Fibroblast of peridontal ligament (primary cell): Measurements from ENCODE around the gene SUPT20H.
A peak's percentile ranks its signal among the peaks of the same experiment; 100 is the strongest.

Source experiments
- DNase-seq: peaks from one replicate; pipeline ENCODE4 v3.0.0-alpha.2; 2010; ENCODE audit errors: extremely low read depth

Gene SUPT20H

DNA sequence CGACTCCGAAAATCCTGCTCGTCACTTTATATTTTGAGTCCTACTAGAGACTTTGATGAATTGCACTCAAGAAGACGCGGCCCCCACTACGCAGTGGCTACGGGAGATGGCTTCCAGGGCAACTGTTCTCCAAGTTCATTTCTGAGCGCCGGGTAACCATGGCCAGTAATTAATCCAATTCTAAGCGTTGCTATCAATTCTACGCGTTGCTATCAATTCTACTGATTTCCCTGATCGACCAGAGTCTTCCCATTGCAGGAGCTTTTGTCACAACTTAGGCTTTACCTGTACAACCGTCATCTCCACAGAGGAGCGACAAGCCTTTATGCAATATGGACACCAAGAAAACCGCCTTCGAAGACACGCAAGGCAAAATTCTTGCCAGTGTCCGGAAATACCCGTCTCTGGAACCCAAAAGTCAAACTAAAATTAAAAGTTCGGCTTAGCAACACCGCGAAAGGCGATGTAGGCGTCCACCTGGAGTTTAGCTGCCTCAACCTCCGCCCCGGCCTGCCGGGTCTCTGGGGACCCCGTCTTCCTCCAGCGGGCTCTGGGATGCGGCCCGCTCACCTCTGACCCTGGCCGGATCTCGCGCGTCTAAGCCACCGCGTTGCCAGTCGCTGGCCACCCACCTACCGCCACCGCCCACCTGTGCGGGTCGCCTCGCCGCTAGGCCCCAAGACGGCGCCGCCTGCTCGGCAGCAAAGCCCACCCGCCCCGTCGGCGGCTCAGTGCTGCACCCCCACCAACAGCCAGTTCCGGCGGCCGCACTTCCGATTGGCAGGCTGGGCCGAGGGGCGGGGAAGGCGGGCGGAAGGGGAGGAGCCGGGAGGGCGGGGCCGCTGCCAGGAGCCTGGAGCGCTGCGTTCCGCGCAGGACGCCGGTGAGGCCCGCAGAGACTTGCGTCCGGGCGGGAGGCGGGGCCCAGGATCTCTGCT lies at the start of gene SUPT20H:
TSS of gene SUPT20H (minus strand) at position 779 of the 938 bp plus-strand sequence. CDS start 8,198 bp downstream, outside the sequence.
- peak; percentile 77 for DNase-seq

DNA sequence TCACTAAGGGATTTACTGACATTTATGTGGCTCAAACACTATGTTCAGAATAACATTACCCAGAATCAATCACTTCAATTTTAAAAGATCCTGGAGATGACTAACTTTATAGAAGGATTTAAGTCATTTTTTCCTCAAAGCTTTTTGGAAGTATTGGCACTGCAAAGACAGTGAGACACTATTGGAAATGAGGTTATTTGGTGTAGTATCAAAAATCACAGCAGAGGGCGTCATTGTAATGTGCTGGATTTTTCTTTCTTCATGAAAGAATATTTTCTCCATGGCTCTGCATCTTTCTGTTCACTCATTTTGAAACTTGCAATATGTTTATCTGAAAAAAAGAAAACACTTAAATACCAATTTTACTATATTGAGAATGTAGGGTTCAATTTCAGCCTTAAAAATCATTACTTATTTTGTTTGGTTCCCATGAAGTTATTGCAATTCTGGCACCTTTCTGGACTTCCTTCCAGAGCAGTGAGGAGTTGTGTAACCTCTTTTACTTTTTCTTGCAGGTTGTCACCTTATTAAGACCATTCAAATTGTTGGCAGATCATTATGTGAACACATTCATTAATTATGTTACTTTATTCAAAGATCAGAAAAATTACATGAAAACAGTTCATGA lies 49.7 kb upstream of the SUPT20H start:
- peak; percentile 88 for DNase-seq

DNA sequence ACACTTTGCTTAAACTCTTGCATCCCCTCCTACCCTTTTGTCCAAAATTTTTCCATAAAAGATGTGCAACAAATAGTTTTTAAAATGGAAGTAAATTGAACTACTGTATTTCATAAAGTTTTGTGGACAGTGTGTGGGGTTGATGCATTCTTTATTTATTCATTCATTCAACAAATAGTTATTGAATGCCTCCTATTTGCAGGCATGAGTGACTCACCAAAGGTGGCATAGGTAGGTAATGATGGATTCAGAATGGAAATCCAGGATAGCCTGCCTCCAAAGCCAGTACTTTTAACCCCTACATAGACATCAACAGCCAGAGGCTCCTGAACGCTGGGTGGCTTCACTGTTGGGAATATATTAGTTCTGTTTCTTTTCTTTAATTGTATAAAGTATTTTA lies 48.4 kb upstream of the SUPT20H start:
- DNase-seq = no peak

DNA sequence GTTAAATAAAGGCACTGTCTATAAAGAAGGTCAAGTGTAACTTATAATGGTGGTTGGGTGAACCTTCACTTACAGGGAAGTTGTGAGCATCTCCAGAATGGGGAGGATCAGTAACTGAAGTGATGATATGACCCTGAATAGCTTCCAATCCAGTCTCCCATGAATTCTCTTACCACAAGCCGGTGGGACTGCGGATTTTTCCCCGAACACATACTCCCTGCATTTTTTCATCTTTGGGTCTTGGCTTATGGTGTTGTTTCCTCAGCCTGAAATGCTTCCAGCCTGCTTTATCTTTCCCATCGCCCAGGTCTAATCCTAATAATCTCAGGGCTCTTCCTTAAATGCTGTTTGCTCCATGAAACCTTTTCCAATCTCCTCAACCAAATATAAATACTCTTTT lies 48.0 kb upstream of the SUPT20H start:
- DNase-seq = no peak

DNA sequence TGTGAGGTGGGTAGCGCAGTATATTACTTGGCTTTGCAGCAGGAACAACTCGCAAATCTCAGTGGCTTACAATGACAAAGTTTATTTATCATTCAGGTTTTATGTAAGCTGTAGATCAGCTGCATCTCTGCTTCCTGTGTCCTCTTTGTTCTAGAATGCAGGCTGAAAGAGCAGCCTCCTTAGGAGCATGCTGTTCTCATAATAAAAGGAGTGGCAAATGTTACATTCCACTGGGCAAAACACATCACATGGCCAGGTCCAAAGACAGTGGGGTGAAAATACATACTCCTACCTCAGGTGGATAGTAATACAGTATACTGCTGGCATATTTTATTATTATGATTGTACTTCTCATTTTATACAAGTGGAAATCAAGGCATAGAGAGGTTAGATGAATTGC lies 47.2 kb upstream of the SUPT20H start:
- no peak for DNase-seq

DNA sequence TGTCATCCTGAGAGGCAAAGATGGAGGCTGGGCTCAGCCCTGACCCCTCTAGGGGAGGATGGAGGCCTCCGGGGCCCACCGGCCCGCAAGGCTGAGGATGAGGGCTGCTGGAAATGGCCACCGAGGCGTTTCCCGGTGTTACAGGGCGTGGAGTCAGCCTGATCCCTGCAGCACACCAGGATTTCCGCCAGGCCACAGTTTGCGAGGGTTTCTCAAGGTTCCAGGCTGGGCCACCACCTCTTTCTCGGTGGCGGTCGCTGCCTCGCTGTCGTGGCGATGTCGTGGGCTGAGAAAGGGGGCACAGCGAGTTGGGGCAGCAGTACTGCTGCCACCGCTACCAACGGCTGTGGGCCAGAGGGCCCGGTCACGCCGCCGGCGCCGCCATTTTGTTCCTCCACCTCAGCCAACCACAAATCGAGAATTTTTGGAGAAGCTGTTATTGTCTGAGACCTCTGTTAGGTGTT lies 45.8 kb upstream of the SUPT20H start, which contains the start of gene CSNK1A1L:
TSS of gene CSNK1A1L (minus strand) at position 414 of the 464 bp plus-strand sequence. CDS start at position 6, 408 bp downstream.
- no peak for DNase-seq

DNA sequence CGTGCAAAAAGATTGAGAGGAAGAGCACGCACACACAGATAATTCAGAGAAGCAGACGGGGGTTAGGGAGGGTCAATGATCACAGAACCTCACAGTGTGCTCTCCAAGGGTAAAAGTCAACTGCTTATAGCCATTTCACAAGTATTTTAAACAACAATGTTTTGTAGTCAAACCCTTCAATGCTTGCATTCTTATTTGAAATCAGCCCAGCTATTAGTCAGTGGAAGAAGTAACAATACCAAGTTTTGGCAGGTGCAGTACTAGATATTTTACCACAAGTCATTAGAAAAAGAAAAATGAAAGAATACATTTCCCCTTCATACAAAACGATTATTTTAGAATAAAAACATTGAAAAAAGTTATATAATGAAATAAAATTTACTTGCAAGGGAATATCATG lies 43.4 kb upstream of the SUPT20H start:
- no peak for DNase-seq

DNA sequence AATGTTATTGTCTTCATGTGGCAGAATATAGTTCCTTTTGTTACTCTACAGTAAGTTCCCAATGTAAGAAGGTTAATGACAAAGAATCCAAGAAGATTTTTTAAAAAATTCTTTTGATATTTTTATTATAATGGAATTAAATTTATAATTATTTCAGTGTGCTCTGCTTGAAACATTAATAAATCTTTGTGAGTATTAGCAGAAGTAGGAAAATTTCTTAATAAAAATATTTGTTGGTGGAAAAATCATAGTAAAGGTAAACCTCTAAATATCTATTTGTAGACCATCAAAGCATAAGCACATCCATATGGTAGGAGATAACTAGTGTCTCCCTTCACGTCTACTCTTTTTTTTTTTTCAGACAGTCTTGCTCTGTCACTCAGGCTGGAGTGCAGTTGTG lies 41.7 kb upstream of the SUPT20H start:
- DNase-seq = no peak

DNA sequence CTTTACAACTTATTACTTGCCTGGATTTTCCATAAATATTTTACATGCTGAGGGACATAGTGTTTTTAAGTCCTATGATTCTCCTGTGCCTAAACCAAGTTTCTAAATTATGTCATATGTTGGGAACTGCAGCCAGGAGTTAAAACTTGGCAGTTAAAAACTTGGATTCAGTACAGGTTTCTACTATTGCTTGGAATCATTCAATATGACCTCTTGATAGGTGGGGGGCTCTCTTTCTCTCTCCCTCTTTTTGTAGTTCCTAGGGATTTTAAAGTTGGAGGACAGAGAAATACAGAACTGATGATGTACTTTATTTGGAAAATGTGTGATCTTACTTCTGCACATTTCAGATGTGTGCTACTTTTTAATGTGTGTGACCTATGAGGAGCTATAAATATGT lies 41.2 kb upstream of the SUPT20H start:
- peak; percentile 8 for DNase-seq

DNA sequence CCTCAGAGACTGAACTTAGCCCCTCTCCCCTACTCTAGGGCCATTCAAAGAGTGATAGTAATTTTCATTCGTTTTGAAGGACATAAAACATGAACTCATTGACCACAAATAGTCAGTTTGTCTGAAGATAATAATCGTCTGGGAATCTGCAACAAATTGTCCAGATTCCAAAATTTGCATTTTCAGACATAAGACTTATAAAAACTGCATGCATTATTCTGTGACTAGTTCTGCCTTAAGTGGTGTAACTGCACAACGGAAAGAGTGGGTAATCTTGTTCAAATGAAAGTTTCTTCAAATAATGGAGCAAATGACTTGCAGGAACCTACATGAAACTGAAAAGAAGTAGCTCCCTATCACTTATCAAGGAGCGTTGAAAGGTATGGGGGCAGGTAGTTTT lies 37.6 kb upstream of the SUPT20H start:
- DNase-seq = peak; percentile 8

DNA sequence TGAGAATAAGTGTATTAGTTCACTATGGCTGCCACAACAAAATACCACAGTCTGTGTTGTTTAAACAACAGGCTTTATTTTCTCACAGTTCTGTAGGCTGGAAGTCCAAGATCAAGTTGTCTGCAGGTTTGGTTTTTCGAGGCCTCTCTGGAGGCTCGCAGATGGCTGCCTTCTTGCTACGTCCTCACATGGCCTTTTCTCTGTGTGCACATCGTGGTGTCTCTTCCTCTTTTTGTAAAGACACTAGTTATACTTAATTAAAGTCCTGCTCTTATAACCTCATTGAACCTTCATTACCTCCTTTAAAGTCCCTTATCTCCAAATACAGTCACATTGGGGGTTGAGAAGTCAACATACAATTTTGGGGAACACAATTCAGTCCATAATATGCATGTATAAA lies 35.4 kb upstream of the SUPT20H start:
- no peak for DNase-seq

DNA sequence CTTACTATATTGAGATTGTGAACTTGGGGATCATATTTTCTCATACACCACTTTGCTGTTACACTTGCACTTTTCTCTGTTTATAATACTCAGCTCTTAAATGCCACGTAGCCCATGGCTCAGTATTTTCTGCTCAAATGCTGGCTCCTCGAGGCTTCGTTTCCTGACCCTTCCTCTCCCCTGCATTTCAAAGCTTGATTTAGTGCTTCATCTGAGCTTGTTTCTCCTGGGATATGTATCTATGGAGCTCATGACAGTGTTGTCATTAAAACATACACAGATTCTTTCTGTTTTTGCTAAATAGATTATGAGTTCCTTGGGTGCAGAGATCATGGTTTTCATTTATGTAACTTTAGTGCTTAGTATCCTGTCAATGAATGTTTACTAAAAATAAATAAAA lies 34.6 kb upstream of the SUPT20H start:
- DNase-seq = no peak

DNA sequence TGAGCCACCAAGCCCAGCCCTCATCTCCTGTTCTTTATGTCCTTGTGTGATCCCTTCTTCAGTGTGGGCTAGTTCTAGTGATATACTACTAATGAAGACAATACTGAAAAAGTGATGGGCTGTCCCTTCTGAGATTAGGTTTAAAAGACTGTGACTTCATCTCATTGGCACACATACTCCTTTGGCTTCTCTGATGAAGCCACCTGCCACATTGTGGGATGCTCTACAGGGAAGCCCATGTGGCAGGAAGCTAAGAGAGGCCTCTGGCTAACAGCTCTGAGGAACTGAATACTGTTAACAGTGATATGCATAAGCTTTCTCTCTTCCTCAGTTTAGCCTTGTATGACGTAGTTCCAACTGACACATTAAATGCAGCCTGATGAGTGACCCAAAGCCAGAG lies 32.3 kb upstream of the SUPT20H start:
- no peak for DNase-seq

DNA sequence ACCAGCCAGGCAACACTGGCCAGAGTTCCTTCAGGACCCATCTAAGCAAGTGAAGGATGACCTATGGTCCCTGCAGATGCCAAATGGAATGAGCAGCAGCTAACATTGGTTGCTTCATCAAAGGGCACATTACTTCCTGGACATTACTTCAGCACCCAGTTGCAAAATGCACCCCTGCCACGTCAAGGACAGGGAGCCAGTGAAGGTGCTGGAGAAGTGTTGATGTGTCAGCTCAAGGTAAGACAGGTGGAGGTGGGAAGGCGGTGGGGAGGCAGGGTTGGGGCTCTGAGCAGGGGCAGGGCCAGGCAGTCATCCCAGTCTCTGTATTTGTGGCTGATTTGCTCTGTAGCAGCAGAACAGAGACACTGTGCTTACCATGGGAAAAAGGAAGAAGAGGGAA lies 31.4 kb upstream of the SUPT20H start:
- no peak for DNase-seq

DNA sequence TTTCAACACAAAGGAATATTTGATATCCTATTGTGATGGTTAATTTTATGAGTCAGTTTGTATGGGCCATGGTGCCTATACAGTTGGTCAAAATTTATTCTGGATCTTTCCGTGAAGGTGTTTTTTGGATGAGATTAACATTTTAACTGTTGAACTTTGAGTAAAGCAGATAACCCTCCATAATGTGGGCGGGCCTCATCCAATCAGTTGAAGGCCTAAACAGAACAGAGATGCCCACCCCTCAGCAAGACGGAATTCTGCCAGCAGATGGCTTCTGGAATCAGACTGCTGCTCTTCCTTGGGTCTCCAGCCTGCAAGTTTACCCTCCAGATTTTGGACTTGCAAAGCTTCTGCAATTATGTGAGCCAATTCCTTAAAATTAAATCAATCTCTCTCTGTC lies 30.0 kb upstream of the SUPT20H start:
- DNase-seq = no peak

DNA sequence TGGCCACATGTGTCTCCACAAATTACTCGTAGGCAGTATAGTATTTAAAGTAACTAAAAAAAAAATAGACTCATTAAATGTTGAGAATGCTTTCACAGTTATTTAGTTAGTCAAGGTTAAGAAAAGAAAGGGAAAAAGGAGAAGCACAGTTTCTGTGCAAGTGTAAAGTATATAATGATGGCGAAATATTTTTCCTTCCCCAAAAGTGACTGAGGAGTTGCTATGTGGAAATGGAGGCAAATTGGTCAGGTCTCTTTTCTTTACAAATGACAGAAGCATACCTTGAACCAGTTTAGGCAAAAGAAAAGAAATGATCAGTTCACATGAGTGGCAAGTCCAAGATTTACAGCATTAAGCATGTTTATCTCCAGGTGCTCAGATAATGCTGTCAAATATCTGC lies 28.0 kb upstream of the SUPT20H start:
- no peak for DNase-seq

DNA sequence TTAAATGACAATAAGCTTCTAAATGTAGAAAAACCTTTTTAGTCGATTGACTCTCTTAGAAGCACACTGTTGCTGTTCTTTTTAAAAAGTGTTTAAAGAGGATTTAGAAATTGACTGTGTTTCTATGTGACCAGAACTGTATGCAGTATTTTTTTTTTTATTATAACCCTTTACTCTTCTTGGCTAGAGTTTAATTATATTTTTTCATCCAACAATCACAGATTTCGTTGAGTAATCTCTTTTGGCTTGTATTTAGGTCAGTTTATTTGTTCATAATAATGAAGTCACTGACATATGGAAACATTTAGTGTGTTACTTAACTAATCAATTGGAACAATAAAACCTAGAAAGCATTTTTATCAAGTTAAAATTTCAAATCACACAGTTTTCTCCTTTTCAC lies 26.1 kb upstream of the SUPT20H start:
- peak; percentile 12 for DNase-seq

DNA sequence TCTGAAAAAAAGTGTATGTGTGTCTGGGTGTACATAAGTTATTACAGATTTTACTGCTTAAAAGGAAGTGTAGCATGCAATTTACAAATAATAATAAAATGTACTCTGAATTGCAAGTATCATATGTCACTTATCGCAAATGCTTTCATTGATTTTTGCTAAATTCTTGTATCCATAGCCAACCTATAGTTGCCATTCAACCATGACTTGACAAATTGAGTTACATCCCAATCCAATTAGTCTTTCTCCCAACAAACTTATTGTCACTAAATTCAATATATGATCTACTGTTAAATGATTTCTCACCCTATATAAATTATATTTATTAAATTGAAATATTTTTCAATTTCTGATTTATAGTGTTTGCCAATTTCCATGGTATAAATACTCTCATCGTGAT lies 17.3 kb upstream of the SUPT20H start:
- no peak for DNase-seq

DNA sequence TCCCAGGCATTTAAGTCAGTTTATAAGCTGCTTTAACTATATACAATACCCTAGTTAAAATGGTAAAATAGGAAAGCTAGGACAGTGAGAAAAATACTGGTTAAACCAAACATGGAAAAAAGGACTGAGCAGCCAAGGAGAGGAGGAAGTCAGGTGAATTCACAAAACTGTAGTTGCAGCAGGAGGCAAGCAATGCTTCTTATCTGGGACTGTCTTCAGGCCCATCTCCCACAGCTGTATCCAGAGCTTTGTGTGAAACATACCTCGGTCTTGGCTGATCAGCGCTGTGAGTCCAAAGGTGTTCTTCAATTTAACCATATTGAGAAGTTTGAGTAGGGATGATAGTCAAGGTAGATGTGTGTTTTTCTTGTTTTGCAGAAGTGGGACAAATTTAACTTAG lies 15.7 kb upstream of the SUPT20H start:
- DNase-seq = no peak

DNA sequence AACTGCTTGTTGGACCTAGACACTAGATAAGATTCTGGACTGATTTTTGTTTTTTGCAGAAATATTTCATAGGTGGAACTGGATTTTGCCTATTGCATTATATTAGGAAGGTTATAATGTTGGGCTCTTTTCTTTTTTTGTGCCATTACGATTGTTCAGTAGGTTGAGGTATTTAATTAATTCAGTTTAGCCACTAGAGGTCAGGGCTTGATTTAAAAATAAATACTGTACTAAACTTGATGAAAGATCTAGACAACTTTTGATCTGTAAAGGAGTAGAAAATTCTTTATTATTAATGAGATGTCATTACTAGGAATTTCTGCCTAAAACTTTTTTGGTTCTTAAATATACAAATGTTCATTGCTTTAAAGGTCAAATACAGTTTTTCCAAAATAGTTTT lies 15.2 kb upstream of the SUPT20H start:
- peak; percentile 77 for DNase-seq

DNA sequence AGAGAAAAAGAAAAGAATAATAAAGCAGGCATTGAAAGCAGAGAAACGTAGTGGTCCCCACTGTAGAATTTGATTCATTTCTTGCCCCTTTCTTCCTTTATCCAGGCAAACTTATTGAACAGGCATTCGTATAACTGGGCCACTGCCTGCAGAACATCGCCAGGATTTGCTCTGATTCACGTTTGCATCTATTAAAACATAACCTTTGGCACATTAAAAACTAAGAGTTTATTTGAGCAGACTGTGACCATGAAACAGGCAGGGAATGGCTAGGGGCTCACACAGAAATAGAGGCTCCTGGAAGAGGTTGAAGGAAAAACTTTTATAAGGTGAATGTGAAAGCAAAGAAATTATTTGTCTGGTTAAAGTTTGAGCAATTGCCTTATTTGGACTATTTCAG lies 12.5 kb upstream of the SUPT20H start:
- DNase-seq = no peak

DNA sequence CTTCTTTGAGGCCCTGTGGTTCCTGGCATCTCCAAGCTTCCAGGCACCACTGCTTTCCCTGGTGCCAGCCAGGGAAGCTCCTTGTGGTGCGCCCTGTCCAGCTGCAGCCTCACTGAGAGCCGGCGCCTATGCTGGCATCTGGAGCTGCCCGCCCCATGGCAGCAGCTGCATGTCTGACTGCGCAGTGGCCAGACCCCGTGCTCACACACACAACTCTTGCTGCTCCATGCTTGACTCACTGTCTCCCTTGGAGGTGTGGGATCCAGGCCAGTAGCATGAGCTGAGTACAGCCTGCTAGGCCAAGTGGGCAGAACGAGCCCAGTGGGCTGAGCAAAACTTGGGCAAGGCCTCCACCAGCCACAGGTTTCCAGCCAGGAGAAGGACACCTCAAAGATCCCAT lies 11.5 kb upstream of the SUPT20H start:
- DNase-seq = peak; percentile 15

DNA sequence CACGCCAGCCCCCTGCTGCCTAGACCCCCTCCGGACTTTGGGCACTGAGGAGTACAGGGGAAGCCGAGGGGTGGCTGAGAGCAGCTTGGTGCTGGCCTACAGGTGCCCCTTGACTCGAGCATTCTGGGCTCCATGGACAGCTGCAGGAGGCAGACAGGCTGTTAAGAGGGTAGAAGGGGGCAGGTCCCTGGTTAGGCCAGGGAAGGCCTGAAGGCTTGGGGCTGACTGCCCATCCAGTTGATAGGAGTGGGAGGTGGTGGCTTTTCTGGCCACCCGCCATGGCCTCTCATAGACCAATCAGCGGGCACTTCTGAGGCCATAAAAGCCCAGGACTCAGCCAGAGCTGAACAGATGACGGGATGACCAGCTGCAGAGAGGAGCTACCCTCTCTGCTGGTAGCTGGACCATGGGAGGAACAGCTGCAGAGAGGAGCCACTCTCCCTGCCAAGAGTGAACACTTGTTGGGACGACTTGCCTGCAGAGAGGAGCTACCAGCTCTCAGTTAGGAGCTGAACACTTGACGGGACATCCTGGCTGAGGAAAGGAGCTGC lies 10.7 kb upstream of the SUPT20H start:
- DNase-seq = no peak
